ENCODE measurements around the gene PYCARD.

DNA sequence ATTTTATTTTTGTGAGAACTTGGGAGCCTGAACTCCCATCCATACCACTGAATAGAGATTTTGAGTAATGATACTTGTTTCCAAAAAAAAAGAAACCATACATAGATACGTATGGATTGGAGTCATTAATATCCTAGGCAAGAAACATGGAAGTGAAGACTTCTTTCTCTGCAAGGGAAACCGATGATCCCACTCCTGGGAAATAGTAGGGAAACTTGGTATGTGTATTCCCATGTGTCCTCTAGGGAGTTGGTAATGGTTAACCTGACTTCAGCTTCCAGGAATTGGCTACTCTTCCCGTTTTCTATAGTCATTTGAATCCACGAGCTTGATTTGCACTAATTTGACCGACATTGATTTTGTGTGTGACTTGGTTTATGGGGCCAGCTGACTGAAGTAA is 17.2 kb downstream of the PYCARD start:
- TF ChIP-seq POLR2AphosphoS5 (IDR thresholded peaks at IDR 0.05) (no peak), EP300 (IDR thresholded peaks at IDR 0.05) (no peak)
- TF ChIP-seq, protein P1, sequence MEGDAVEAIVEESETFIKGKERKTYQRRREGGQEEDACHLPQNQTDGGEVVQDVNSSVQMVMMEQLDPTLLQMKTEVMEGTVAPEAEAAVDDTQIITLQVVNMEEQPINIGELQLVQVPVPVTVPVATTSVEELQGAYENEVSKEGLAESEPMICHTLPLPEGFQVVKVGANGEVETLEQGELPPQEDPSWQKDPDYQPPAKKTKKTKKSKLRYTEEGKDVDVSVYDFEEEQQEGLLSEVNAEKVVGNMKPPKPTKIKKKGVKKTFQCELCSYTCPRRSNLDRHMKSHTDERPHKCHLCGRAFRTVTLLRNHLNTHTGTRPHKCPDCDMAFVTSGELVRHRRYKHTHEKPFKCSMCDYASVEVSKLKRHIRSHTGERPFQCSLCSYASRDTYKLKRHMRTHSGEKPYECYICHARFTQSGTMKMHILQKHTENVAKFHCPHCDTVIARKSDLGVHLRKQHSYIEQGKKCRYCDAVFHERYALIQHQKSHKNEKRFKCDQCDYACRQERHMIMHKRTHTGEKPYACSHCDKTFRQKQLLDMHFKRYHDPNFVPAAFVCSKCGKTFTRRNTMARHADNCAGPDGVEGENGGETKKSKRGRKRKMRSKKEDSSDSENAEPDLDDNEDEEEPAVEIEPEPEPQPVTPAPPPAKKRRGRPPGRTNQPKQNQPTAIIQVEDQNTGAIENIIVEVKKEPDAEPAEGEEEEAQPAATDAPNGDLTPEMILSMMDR (IDR thresholded peaks at IDR 0.05), result no peak
